Left lung (tissue), 10 donors: ENCODE results near the gene CD226. TPM values are rescaled to one million over a fixed set of nuclear protein-coding genes. Genes with fewer than 3 reads are reported as not detected.

ENCODE experiments used
- ATAC-seq: fragments of 200-7000 bp; cut with Tn5 transposase; one replicate; pipeline ENCODE4 v1.9.1; 2020; ENCODE audit warnings: moderate library complexity
- DNase-seq, 4 donors: peaks; one replicate each; pipeline ENCODE4 v3.0.0-alpha.2; 2013 to 2020
- H3K27ac ChIP-seq, 2 donors: fragments of 200-600 bp; sonication (generic) in 1 of 2; one replicate each; pipeline versions ENCODE4 v1.5.0 to v1.8.0; 2020 to 2021
- H3K27me3 ChIP-seq, 2 donors: fragments of 200-600 bp; sonication (generic) in 1 of 2; one replicate each; pipeline versions ENCODE4 v1.5.0 to v1.8.0; 2020 to 2021
- H3K36me3 ChIP-seq, 2 donors: fragments of 200-600 bp; sonication (generic) in 1 of 2; one replicate each; pipeline versions ENCODE4 v1.5.0 to v1.8.0; 2020 to 2021
- H3K4me1 ChIP-seq, 2 donors: fragments of 200-600 bp; one replicate each; pipeline ENCODE4 v1.8.0; 2021
- H3K4me3 ChIP-seq, 2 donors: fragments of 200-600 bp; sonication (generic) in 1 of 2; one replicate each; pipeline versions ENCODE4 v1.5.0 to v1.8.0; 2020 to 2021; ENCODE audit warnings: mild to moderate bottlenecking in 1 of 2
- H3K9me3 ChIP-seq, 2 donors: fragments of 200-600 bp; sonication (generic) in 1 of 2; one replicate each; pipeline versions ENCODE4 v1.5.0 to v1.8.0; 2020 to 2021
- intact Hi-C, 2 donors: fragments of 100-400 bp; cut with DNase I; formaldehyde crosslinking; loops; one replicate each; pipeline versions ENCODE4 v1.11.2 to v1.14.2; 2022
- polyA plus RNA-seq, 6 donors: library from polyadenylated mRNA; unstranded; fragments of 120-200 nt; gene quantifications; one replicate each; pipeline ENCODE4 v1.2.1, GENCODE V29; 2013; ENCODE audit not compliant: insufficient read length in 6 of 6
- total RNA-seq, 2 donors: library from RNA; stranded (reverse); fragmentation: NEBNext Ultra II Directional; extraction: Animal tissue kit (Norgen Biotek cat#: 25700); gene quantifications; one replicate each; pipeline ENCODE4 v1.2.1, GENCODE V29; 2021
- TF ChIP-seq, protein P1 (sequence below), 2 donors: fragments of 200-600 bp; sonication (generic) in 1 of 2; IDR thresholded peaks; one replicate each; pipeline versions ENCODE4 v1.5.0 to v1.8.0; 2021; ENCODE audit warnings: antibody characterized with exemption in 2 of 2
- donor health status: DM: no; HTN: yes; CAD: no.
- donor health status: DM: no; HTN: no; CAD: no.

CD226 gene
- total and polyA plus RNA-seq, 8 donors, result 2.2 to 5.6 (median 2.9) TPM

DNA sequence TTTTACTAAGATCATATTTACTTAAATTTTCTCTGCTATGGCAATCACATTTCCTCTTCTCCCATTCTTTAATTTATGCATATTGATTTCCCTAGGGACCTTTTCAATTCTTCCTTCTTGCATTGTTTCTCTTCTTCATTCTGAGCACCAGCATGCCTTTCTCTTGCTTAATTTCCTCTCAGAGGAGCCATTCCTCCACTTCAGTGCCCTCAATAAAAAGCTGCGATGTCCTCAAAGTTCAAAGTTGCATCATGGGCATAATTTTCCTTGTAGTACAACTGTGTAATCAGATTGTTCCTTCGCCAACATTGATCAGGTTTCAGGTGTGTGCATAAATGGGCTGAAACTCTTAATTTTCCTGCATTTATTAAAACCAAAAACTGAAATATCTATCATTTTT is 21.8 kb upstream of the CD226 start:
- TF ChIP-seq, protein P1, sequence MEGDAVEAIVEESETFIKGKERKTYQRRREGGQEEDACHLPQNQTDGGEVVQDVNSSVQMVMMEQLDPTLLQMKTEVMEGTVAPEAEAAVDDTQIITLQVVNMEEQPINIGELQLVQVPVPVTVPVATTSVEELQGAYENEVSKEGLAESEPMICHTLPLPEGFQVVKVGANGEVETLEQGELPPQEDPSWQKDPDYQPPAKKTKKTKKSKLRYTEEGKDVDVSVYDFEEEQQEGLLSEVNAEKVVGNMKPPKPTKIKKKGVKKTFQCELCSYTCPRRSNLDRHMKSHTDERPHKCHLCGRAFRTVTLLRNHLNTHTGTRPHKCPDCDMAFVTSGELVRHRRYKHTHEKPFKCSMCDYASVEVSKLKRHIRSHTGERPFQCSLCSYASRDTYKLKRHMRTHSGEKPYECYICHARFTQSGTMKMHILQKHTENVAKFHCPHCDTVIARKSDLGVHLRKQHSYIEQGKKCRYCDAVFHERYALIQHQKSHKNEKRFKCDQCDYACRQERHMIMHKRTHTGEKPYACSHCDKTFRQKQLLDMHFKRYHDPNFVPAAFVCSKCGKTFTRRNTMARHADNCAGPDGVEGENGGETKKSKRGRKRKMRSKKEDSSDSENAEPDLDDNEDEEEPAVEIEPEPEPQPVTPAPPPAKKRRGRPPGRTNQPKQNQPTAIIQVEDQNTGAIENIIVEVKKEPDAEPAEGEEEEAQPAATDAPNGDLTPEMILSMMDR (IDR thresholded peaks at IDR 0.05), result no peak

DNA sequence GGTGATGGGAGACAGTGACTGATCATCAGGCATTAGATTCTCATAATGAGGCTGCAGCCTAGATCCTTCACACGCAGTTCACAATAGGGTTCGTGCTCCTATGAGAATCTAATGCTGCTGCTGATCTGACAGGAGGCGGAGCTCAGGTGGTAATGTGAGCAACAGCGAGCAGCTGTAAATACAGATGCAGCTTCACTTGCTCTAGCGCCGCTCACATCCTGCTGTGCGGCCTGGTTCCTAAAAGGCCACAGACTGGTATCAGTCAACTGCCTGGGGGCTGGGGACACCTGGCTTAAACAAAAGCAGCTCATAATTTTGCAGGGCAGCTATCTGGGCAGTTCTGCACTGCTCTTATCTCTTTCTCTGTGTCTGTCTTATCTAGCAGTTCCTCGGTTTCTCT is 20.4 kb upstream of the CD226 start:
- DNase-seq (no peak), ATAC-seq (no peak)
- Histone ChIP-seq H3K9me3 (peaks cover 0 to 9% of the 10 kb centered on the region in 2 donors), H3K27ac (no peak overlapping the region), H3K4me3 (no peak overlapping the region), H3K27me3 (no peaks in the 10 kb centered on the region), H3K36me3 (no peaks in the 10 kb centered on the region), H3K4me1 (no peaks in the 10 kb centered on the region)
- intact Hi-C loops, result no loop called here
- TF ChIP-seq, protein P1 (IDR thresholded peaks at IDR 0.05), result no peak

More for the DNA sequence above, 21.8 kb upstream of the CD226 start:
- peaks cover 0 to 15% of the 10 kb centered on the region in 2 donors for H3K9me3 ChIP-seq
- no peaks in the 10 kb centered on the region for H3K4me1 ChIP-seq
- H3K27ac ChIP-seq, result no peak overlapping the region
- H3K27me3 ChIP-seq, result no peaks in the 10 kb centered on the region
- intact Hi-C loops, result no loop called here
- no peak for ATAC-seq
- H3K36me3 ChIP-seq, result no peaks in the 10 kb centered on the region
- DNase-seq, result no peak
- H3K4me3 ChIP-seq, result no peak overlapping the region

DNA sequence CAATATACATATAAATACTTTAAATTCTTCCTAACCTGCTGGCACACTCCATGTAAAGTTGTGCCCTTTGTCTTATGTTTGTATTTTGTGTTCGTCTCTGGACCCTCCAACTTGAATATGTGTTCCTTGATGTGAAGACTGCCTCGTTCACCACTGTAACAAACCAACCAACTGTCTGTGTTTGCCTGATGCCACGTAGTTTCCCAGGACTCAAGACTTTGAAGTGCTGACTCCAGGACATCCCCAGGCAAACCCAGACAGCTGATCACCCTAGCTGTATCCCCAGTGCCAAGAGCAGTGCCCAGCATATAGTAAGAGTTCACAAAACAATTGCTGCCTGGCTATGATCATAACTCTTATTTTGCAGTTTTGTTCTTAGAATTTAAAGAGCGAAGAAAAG is 15.5 kb upstream of the CD226 start:
- Histone ChIP-seq H3K27me3 (no peaks in the 10 kb centered on the region), H3K36me3 (no peaks in the 10 kb centered on the region), H3K4me1 (no peaks in the 10 kb centered on the region), H3K4me3 (no peak overlapping the region), H3K9me3 (no peaks in the 10 kb centered on the region), H3K27ac (no peak overlapping the region)
- intact Hi-C loops, result no loop called here
- DNase-seq, result no peak
- TF ChIP-seq, protein P1 (IDR thresholded peaks at IDR 0.05), result no peak
- no peak for ATAC-seq

DNA sequence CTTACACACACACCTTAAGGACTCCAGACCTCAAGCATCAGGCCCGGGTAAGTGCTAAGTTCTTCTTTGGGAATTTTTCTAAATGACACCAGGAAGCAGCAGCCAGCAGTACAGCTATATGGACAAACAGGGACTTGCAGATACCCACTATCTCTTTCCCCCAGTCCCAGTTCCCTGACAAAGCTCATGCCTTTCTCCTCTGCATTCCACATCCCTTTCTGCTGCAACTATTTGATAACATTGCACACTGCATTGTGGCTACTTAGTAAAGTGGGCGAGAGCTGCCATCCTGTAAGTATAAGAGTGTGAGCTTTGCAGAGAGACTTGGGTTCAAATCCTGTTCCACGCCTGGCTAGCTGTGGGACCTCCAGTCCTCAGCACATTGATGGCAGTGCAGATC is 14.0 kb upstream of the CD226 start:
- Histone ChIP-seq H3K27ac (no peak overlapping the region), H3K4me1 (no peaks in the 10 kb centered on the region), H3K4me3 (no peak overlapping the region), H3K36me3 (no peaks in the 10 kb centered on the region), H3K27me3 (no peaks in the 10 kb centered on the region), H3K9me3 (no peaks in the 10 kb centered on the region)
- ATAC-seq (no peak), DNase-seq (no peak)
- TF ChIP-seq, protein P1 (IDR thresholded peaks at IDR 0.05), result no peak
- intact Hi-C loops, result no loop called here

DNA sequence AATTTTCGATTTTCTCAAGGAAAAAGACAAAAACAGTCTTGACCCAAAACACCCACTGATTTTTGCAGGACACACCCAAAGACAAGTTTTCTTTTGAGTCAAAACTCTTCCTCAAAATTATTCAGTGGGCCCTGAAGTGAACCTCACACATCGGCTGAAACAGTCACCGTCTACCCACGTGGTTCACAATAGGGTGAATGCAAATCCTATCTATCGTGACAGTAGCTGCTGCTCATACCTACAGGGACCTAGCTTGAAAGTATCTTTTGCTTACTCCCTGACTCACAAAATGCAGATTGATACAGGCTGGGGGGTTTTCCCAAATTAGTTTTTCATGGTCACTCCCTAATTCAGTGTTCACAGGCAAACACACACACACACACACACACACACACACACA is 10.7 kb upstream of the CD226 start:
- no peak overlapping the region for H3K4me3 ChIP-seq
- TF ChIP-seq, protein P1 (IDR thresholded peaks at IDR 0.05), result no peak
- H3K36me3 ChIP-seq, result no peaks in the 10 kb centered on the region
- ATAC-seq (no peak), DNase-seq (no peak)
- no peaks in the 10 kb centered on the region for H3K27me3 ChIP-seq
- intact Hi-C loops, result no loop called here
- peaks cover 0 to 4% of the 10 kb centered on the region in 2 donors for H3K4me1 ChIP-seq
- H3K27ac ChIP-seq, result no peak overlapping the region
- H3K9me3 ChIP-seq, result no peaks in the 10 kb centered on the region
